SK-N-SH treated with all-trans-retinoic acid at 6 μM for 48 hours (cell line): ENCODE measurements around the gene CAMK4.

ENCODE experiments used
- ESRRG ChIP-seq: fragments of 250-450 bp; sonication (Bioruptor Pico); IDR thresholded peaks from 2 replicates; pipeline ENCODE4 v1.6.1; 2021; ENCODE audit warnings: mild to moderate bottlenecking
- GLIS3 ChIP-seq: fragments of 250-450 bp; sonication (Bioruptor Pico); IDR thresholded peaks from 2 replicates; pipeline ENCODE4 v1.5.0; 2020; ENCODE audit warnings: mild to moderate bottlenecking, moderate library complexity
- ISL1 ChIP-seq: fragments of 250-450 bp; sonication (Bioruptor Pico); IDR thresholded peaks from 2 replicates; pipeline ENCODE4 v2.1.2; 2022; ENCODE audit warnings: mild to moderate bottlenecking, moderate library complexity
- PATZ1 ChIP-seq: fragments of 250-450 bp; sonication (Bioruptor Pico); IDR thresholded peaks from 2 replicates; pipeline ENCODE4 v1.8.0; 2020; ENCODE audit warnings: mild to moderate bottlenecking, moderate library complexity, borderline replicate concordance
- POU6F1 ChIP-seq: fragments of 250-450 bp; sonication (Bioruptor Pico); IDR thresholded peaks from 2 replicates; pipeline ENCODE4 v1.8.0; 2021; ENCODE audit warnings: low read depth, mild to moderate bottlenecking, moderate library complexity, borderline replicate concordance
- PPARA ChIP-seq: fragments of 250-450 bp; sonication (Bioruptor Pico); IDR thresholded peaks from 2 replicates; pipeline ENCODE4 v1.5.0; 2020; ENCODE audit warnings: mild to moderate bottlenecking, borderline replicate concordance
- RARB ChIP-seq: fragments of 250-450 bp; sonication (Bioruptor Pico); IDR thresholded peaks from 2 replicates; pipeline ENCODE4 v1.8.0; 2021; ENCODE audit warnings: mild to moderate bottlenecking, moderate library complexity
- TOX ChIP-seq: fragments of 250-450 bp; sonication (Bioruptor Pico); IDR thresholded peaks from 2 replicates; pipeline ENCODE4 v1.8.0; 2021; ENCODE audit warnings: mild to moderate bottlenecking, moderate library complexity, borderline replicate concordance
- TSHZ2 ChIP-seq: fragments of 250-450 bp; sonication (Bioruptor Pico); IDR thresholded peaks from 2 replicates; pipeline ENCODE4 v1.5.0; 2020; ENCODE audit warnings: mild to moderate bottlenecking, moderate library complexity
- ZFP3 ChIP-seq: fragments of 250-450 bp; sonication (Bioruptor Pico); IDR thresholded peaks from 2 replicates; pipeline ENCODE4 v1.5.0; 2020; ENCODE audit warnings: mild to moderate bottlenecking, moderate library complexity
- ZFP30 ChIP-seq: fragments of 450-650 bp; formaldehyde crosslinking; IDR thresholded peaks from 2 replicates; pipeline ENCODE4 v1.5.0; 2022; ENCODE audit warnings: mild to moderate bottlenecking, moderate library complexity
- ZNF8 ChIP-seq: fragments of 450-650 bp; formaldehyde crosslinking; IDR thresholded peaks from 2 replicates; pipeline ENCODE4 v1.5.0; 2020; ENCODE audit warnings: mild to moderate bottlenecking, moderate library complexity

GRCh38 chr5:111454776-111455175 is 230.6 kb downstream of the CAMK4 start:
- TF ChIP-seq ZFP30 (CRISPR knock-in tag), result no peak
- TF ChIP-seq ZNF8 (CRISPR knock-in tag), result no peak
- no peak for TF ChIP-seq PATZ1 (CRISPR knock-in tag)
- TF ChIP-seq TOX, result no peak
- TF ChIP-seq RARB (CRISPR knock-in tag), result no peak
- TF ChIP-seq ESRRG (CRISPR knock-in tag), result no peak
- no peak for TF ChIP-seq ISL1 (CRISPR knock-in tag)
- no peak for TF ChIP-seq POU6F1 (CRISPR knock-in tag)
- no peak for TF ChIP-seq TSHZ2 (CRISPR knock-in tag)
- no peak for TF ChIP-seq ZFP3 (CRISPR knock-in tag)
- TF ChIP-seq PPARA, result no peak
- TF ChIP-seq GLIS3, result no peak
